Esophagus squamous epithelium (tissue), 4 donors: ENCODE data around the gene PLEKHA5.

Source experiments
- POLR2A ChIP-seq, 4 donors: fragments of 450-650 bp; IDR thresholded peaks; one replicate each; pipeline ENCODE4 v1.6.1; 2017; ENCODE audit warnings: antibody characterized with exemption in 4 of 4, mild to moderate bottlenecking in 4 of 4, moderate library complexity in 3 of 4
- TF ChIP-seq, protein P1 (sequence below), 6 experiments: fragments of 450-650 bp in 4 of 6; fragments of 200-600 bp in 2 of 6; sonication (generic) in 2 of 6; IDR thresholded peaks; one replicate each; pipeline ENCODE4 v1.5.1; 2016 to 2019; ENCODE audit warnings: antibody characterized with exemption in 6 of 6, mild to moderate bottlenecking in 4 of 6, moderate library complexity in 4 of 6

DNA sequence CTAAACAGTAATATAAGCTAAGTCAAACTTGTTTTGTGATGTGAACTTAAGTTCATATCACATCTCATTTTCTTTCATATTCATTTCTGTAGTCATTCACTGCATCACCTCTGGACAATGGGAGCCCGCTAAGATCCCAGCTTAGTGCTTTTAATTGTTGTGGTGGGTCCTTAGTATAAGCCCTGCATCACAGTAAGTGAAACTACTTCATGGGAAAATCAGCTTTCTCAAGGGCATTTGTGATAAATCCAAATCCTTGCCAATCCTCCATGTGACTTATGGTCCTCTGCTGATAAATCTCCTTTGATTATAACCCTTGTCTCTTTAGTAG, 98.3 kb downstream of the PLEKHA5 start:
- TF ChIP-seq POLR2A (IDR thresholded peaks at IDR 0.05), result no peak
- TF ChIP-seq, protein P1, sequence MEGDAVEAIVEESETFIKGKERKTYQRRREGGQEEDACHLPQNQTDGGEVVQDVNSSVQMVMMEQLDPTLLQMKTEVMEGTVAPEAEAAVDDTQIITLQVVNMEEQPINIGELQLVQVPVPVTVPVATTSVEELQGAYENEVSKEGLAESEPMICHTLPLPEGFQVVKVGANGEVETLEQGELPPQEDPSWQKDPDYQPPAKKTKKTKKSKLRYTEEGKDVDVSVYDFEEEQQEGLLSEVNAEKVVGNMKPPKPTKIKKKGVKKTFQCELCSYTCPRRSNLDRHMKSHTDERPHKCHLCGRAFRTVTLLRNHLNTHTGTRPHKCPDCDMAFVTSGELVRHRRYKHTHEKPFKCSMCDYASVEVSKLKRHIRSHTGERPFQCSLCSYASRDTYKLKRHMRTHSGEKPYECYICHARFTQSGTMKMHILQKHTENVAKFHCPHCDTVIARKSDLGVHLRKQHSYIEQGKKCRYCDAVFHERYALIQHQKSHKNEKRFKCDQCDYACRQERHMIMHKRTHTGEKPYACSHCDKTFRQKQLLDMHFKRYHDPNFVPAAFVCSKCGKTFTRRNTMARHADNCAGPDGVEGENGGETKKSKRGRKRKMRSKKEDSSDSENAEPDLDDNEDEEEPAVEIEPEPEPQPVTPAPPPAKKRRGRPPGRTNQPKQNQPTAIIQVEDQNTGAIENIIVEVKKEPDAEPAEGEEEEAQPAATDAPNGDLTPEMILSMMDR (IDR thresholded peaks at IDR 0.05), result no peak
